ENCODE data around the gene CES1.

Gene CES1

GRCh38 chr16:55873122-55873521 is 40.2 kb upstream of the CES1 start:
- no peaks in the 10 kb centered on the region for H3K4me1 ChIP-seq (ENCODE audit: control insufficient read depth, low read length)
- no peaks in the 10 kb centered on the region for H3K36me3 ChIP-seq (ENCODE audit: control insufficient read depth, low read length)
- no peaks in the 10 kb centered on the region for H4K20me1 ChIP-seq (ENCODE audit: control insufficient read depth, insufficient read depth, low read depth, low read length)
- no peak overlapping the region for H3K27ac ChIP-seq (ENCODE audit: low read depth, low read length)
- no peaks in the 10 kb centered on the region for H3K79me2 ChIP-seq (ENCODE audit: control insufficient read depth, low read length)
- no peaks in the 10 kb centered on the region for H3K27me3 ChIP-seq (ENCODE audit: control insufficient read depth, low read length)
- H3K9me2 ChIP-seq (replicated peaks; ENCODE audit: control insufficient read depth, low read length), result no peaks in the 10 kb centered on the region
- no peaks in the 10 kb centered on the region for H3K9me3 ChIP-seq (ENCODE audit: control insufficient read depth, insufficient read depth, low read length)
- no peak overlapping the region for H3K4me3 ChIP-seq (ENCODE audit: low read length)
- no peak overlapping the region for H3K4me2 ChIP-seq (ENCODE audit: low read length)
- H3F3A ChIP-seq (ENCODE audit: control insufficient read depth, insufficient read depth), result no peaks in the 10 kb centered on the region
- TF ChIP-seq CTCF (IDR thresholded peaks at IDR 0.05; ENCODE audit: low read depth, low read length, poor library complexity, severe bottlenecking), result no peak
- TF ChIP-seq EZH2phosphoT487 (IDR thresholded peaks at IDR 0.05; ENCODE audit: borderline replicate concordance, low read length), result no peak

- H3K27me3 ChIP-seq (ENCODE audit: control insufficient read depth, low read length), result no peaks in the 10 kb centered on the region
- no peaks in the 10 kb centered on the region for H3K36me3 ChIP-seq (ENCODE audit: control insufficient read depth, low read length)
- no peaks in the 10 kb centered on the region for H3K9me3 ChIP-seq (ENCODE audit: control insufficient read depth, insufficient read depth, low read length)
- H3K79me2 ChIP-seq (ENCODE audit: control insufficient read depth, low read length), result no peaks in the 10 kb centered on the region
- H3K9me2 ChIP-seq (replicated peaks; ENCODE audit: control insufficient read depth, low read length), result no peaks in the 10 kb centered on the region
- no peak overlapping the region for H3K4me3 ChIP-seq (ENCODE audit: low read length)
- no peaks in the 10 kb centered on the region for H4K20me1 ChIP-seq (ENCODE audit: control insufficient read depth, insufficient read depth, low read depth, low read length)
- H3K4me2 ChIP-seq (ENCODE audit: low read length), result no peak overlapping the region
- H3K27ac ChIP-seq (ENCODE audit: low read depth, low read length), result no peak overlapping the region
- TF ChIP-seq CTCF (IDR thresholded peaks at IDR 0.05; ENCODE audit: low read depth, low read length, poor library complexity, severe bottlenecking) (no peak), EZH2phosphoT487 (IDR thresholded peaks at IDR 0.05; ENCODE audit: borderline replicate concordance, low read length) (no peak)
- no peaks in the 10 kb centered on the region for H3F3A ChIP-seq (ENCODE audit: control insufficient read depth, insufficient read depth)
- no peaks in the 10 kb centered on the region for H3K4me1 ChIP-seq (ENCODE audit: control insufficient read depth, low read length)
These were observed 39.2 kb upstream of the CES1 start for GRCh38 chr16:55872130-55872529.

- Histone ChIP-seq H4K20me1 (ENCODE audit: control insufficient read depth, insufficient read depth, low read depth, low read length) (no peaks in the 10 kb centered on the region), H3K9me2 (replicated peaks; ENCODE audit: control insufficient read depth, low read length) (no peaks in the 10 kb centered on the region), H3K79me2 (ENCODE audit: control insufficient read depth, low read length) (no peaks in the 10 kb centered on the region), H3K9me3 (ENCODE audit: control insufficient read depth, insufficient read depth, low read length) (no peaks in the 10 kb centered on the region), H3F3A (ENCODE audit: control insufficient read depth, insufficient read depth) (no peaks in the 10 kb centered on the region), H3K4me2 (ENCODE audit: low read length) (no peak overlapping the region), H3K27ac (ENCODE audit: low read depth, low read length) (no peak overlapping the region), H3K4me1 (ENCODE audit: control insufficient read depth, low read length) (no peaks in the 10 kb centered on the region), H3K36me3 (ENCODE audit: control insufficient read depth, low read length) (no peaks in the 10 kb centered on the region), H3K4me3 (ENCODE audit: low read length) (no peak overlapping the region), H3K27me3 (ENCODE audit: control insufficient read depth, low read length) (no peaks in the 10 kb centered on the region)
- TF ChIP-seq CTCF (IDR thresholded peaks at IDR 0.05; ENCODE audit: low read depth, low read length, poor library complexity, severe bottlenecking), result no peak
- TF ChIP-seq EZH2phosphoT487 (IDR thresholded peaks at IDR 0.05; ENCODE audit: borderline replicate concordance, low read length), result no peak
These were observed 38.6 kb upstream of the CES1 start for GRCh38 chr16:55871411-55872038.
